ENCODE measurements around the gene TINAG. TPM values are rescaled to one million over a fixed set of nuclear protein-coding genes. Genes with fewer than 3 reads are reported as not detected.

Gene TINAG
- total RNA-seq, 6 donors from 2014 or later = not detected

DNA sequence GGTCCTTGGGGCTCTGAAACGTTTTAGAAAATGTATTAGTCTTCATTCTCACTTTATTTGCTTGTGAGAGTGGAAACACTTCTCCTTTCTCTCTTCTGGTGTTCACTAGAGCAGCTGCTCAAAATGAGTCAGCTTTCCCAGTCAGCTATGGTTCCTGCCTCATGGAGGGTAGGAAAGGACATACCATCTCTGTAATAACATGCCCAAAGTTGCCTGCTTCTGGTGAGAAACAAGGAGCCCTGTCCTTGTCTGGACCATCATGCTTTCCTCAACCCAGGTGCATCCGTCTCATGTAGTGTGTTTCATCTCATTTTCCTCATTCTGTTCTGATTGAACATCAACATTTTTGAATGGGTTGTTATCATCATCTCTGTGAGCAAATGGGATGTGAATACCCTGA is 17.1 kb upstream of the TINAG start:
- Histone ChIP-seq H3K4me1 (no peaks in the 10 kb centered on the region), H3K36me3 (no peaks in the 10 kb centered on the region), H3K27me3 (no peaks in the 10 kb centered on the region), H3K9me3 (no peaks in the 10 kb centered on the region), H3K27ac (no peak overlapping the region), H3K4me3 (no peak overlapping the region)
- WGBS, 2 donors = 49 to 55% methylated on average over 2 of the region's 2 CpGs
- DNase-seq (no peak), ATAC-seq (ENCODE audit: low FRiP score in 2 of 2) (no peak)
- no peak for TF ChIP-seq EP300 (IDR thresholded peaks at IDR 0.05)
- TF ChIP-seq POLR2A (IDR thresholded peaks at IDR 0.05) = no peak
- TF ChIP-seq POLR2AphosphoS5 (IDR thresholded peaks at IDR 0.05) = no peak
- TF ChIP-seq, protein P1, sequence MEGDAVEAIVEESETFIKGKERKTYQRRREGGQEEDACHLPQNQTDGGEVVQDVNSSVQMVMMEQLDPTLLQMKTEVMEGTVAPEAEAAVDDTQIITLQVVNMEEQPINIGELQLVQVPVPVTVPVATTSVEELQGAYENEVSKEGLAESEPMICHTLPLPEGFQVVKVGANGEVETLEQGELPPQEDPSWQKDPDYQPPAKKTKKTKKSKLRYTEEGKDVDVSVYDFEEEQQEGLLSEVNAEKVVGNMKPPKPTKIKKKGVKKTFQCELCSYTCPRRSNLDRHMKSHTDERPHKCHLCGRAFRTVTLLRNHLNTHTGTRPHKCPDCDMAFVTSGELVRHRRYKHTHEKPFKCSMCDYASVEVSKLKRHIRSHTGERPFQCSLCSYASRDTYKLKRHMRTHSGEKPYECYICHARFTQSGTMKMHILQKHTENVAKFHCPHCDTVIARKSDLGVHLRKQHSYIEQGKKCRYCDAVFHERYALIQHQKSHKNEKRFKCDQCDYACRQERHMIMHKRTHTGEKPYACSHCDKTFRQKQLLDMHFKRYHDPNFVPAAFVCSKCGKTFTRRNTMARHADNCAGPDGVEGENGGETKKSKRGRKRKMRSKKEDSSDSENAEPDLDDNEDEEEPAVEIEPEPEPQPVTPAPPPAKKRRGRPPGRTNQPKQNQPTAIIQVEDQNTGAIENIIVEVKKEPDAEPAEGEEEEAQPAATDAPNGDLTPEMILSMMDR (IDR thresholded peaks at IDR 0.05) = no peak

DNA sequence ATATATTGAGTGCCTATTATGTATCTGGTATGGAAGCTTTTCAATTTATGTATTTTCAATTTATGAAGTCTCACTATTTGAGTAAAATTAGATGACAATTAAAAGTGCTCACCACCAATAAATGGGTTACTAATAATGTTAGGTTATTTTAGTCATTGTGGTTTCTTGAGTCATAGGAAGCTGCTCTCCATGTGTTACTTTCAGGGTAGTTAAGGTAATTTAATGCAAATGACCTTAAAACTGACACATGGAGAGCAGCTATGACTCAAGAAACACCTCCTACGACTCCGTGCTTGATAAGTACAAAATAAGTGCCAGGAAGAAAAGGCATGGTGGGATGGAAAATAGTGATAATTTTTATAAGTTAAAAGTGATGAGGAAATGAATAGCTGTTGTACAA is 16.5 kb upstream of the TINAG start:
- DNase-seq (no peak), ATAC-seq (ENCODE audit: low FRiP score in 2 of 2) (no peak)
- Histone ChIP-seq H3K27me3 (no peaks in the 10 kb centered on the region), H3K27ac (no peak overlapping the region), H3K4me3 (no peak overlapping the region), H3K9me3 (no peaks in the 10 kb centered on the region), H3K36me3 (no peaks in the 10 kb centered on the region), H3K4me1 (no peaks in the 10 kb centered on the region)
- WGBS, 2 donors = 44 to 76% methylated on average over 2 of the region's 2 CpGs
- TF ChIP-seq EP300 (IDR thresholded peaks at IDR 0.05) (no peak), POLR2A (IDR thresholded peaks at IDR 0.05) (no peak), POLR2AphosphoS5 (IDR thresholded peaks at IDR 0.05) (no peak)
- TF ChIP-seq, protein P1 (IDR thresholded peaks at IDR 0.05) = no peak

DNA sequence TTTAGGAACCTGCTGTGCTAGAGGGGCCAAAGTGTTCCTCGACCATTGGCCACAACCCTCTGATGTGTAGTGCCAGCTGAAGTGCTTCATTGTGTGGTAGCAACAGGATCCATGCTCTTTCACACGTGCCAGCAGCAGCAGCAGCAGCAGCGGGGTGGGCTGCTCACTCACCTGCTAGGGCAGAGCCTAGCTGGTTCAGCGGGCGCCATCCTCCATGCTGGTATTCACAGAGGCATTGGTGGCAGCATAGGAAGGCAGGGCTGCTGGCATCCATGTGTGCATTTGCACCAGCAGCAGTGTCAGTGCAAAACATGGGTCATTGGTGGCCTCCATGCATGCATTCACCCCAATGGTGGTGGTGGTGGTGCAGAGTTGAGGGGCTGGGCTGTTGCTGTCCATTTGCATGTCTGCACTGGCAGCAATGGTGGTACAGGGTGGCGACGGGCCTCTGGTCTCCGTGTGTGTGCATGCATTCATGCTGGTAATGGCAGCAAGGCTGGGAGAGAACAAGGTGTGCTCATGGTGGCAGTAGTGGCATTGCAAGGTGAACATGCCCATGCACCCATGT is 13.2 kb upstream of the TINAG start:
- WGBS, 2 donors = 81 to 90% methylated on average over 6 to 8 of the region's 8 CpGs
- no peaks in the 10 kb centered on the region for H3K36me3 ChIP-seq
- no peak for ATAC-seq (ENCODE audit: low FRiP score in 2 of 2)

DNA sequence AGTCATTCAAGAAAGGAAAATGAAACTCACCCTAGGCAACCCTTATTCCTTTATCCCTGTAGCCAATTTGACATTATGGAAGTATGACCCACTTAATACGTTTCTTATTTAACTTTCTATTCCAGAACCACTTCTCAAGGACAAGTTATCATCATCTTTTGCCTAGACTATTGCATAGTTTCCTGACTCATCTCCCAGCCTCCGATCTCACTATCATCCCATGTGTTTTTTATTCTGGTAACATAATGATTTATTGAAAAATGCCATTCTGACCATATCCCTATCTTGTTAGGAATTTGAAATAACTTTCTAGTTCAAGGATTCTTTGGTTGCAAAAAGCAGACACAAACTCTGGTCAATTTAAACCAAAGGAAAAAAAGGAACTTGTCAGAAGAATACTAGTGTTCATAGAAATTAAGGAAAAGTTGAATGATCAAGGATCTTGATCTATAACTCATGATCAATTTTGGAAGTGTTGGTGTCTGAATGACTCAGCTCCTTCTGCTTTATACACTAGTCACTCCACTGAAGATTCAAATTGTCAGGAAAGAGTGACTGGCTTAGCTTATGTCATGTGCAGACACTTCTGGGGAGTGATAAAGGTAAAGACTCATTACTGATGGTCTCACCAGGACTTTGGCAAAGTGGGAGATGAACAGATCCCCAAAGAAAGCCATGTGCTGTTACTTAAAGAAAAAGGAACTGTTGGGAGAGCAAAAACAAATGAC is 8.5 kb upstream of the TINAG start:
- no peaks in the 10 kb centered on the region for H3K9me3 ChIP-seq
- H3K4me3 ChIP-seq = no peak overlapping the region
- no peaks in the 10 kb centered on the region for H3K27me3 ChIP-seq
- H3K4me1 ChIP-seq = no peaks in the 10 kb centered on the region
- TF ChIP-seq POLR2A (IDR thresholded peaks at IDR 0.05) (no peak), POLR2AphosphoS5 (IDR thresholded peaks at IDR 0.05) (no peak), EP300 (IDR thresholded peaks at IDR 0.05) (no peak)
- TF ChIP-seq, protein P1 (IDR thresholded peaks at IDR 0.05) = no peak
- H3K27ac ChIP-seq = no peak overlapping the region
- no peak for ATAC-seq (ENCODE audit: low FRiP score in 2 of 2)
- no peak for DNase-seq
- WGBS, 2 donors = 81 to 90% methylated on average over 2 of the region's 2 CpGs
- H3K36me3 ChIP-seq = no peaks in the 10 kb centered on the region

More for the DNA sequence above, 13.2 kb upstream of the TINAG start:
- no peak for TF ChIP-seq POLR2A (IDR thresholded peaks at IDR 0.05)
- TF ChIP-seq, protein P1 (IDR thresholded peaks at IDR 0.05) = no peak
- TF ChIP-seq EP300 (IDR thresholded peaks at IDR 0.05) = no peak
- no peak for TF ChIP-seq POLR2AphosphoS5 (IDR thresholded peaks at IDR 0.05)
- no peak overlapping the region for H3K4me3 ChIP-seq
- H3K9me3 ChIP-seq = no peaks in the 10 kb centered on the region
- H3K27ac ChIP-seq = no peak overlapping the region
- no peaks in the 10 kb centered on the region for H3K4me1 ChIP-seq
- DNase-seq = peak in 1 of 2 donors; percentile 17
- no peaks in the 10 kb centered on the region for H3K27me3 ChIP-seq

DNA sequence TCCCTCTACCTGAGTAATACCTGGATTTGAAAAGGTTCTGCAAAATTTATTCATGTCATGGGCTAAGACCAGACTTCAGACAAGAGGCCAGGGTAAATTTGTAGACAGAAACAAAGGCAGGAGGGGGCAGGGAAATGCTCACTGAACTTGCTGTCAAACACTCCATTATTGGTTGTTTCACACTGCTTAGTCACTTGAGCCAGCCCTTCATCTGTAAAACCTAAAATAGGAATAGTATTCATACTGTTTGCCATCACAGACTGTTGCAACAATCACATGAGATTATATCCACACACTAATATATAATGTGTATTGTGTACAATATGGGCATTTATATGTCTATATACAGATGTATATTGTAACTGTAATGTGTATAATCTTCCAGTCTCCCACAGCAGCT is 6.5 kb upstream of the TINAG start:
- H3K27ac ChIP-seq = no peak overlapping the region
- DNase-seq (no peak), ATAC-seq (ENCODE audit: low FRiP score in 2 of 2) (no peak)
- no peaks in the 10 kb centered on the region for H3K27me3 ChIP-seq
- H3K4me3 ChIP-seq = no peak overlapping the region
- no peaks in the 10 kb centered on the region for H3K4me1 ChIP-seq
- TF ChIP-seq POLR2AphosphoS5 (IDR thresholded peaks at IDR 0.05) (no peak), POLR2A (IDR thresholded peaks at IDR 0.05) (no peak), EP300 (IDR thresholded peaks at IDR 0.05) (no peak)
- TF ChIP-seq, protein P1 (IDR thresholded peaks at IDR 0.05) = no peak
- no peaks in the 10 kb centered on the region for H3K9me3 ChIP-seq
- H3K36me3 ChIP-seq = no peaks in the 10 kb centered on the region

Data from upper lobe of left lung (tissue), 6 donors.